ENCODE results near the gene SARS1. TPM values are rescaled to one million over a fixed set of nuclear protein-coding genes. Genes with fewer than 3 reads are reported as not detected.

SARS1 gene
- polyA plus RNA-seq, 1 experiment: 301 TPM

DNA sequence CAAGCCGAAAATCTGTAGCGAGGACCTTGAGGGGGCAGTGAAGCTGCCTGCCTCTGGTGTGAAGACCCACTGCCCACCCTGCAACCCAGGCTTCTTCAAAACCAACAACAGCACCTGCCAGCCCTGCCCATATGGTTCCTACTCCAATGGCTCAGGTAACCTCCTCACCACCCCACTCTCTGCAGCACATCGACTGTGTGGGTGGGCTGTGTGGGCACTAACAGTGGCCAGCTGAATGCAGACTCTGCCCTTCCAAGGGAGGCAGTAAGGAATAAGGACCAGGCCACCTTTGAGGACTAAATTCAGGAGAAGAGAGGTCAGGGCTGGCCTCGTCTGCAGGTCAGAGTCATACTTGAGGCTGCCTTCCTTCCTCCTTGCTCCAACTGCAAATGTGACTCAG lies 25.5 kb upstream of the SARS1 start:
- Histone ChIP-seq H3K4me3 (ENCODE audit: low read depth, low read length) (no peak overlapping the region), H3K27me3 (ENCODE audit: control insufficient read depth, insufficient read depth, low read length) (no peaks in the 10 kb centered on the region), H3K27ac (ENCODE audit: low read depth, low read length) (no peak overlapping the region), H3K9me3 (ENCODE audit: control insufficient read depth, insufficient read depth, low read length) (no peaks in the 10 kb centered on the region)
- POLR2A ChIA-PET: interaction anchor here (1.2 kb wide), 1 partner anchor 88 kb away, joined by 5 read pairs; no protein-coding TSS in a partner anchor
- CTCF ChIA-PET: interaction anchor here (1.1 kb wide), 1 partner anchor 76 kb away, joined by 6 read pairs; a partner anchor contains a TSS
- TF ChIP-seq, protein P1, sequence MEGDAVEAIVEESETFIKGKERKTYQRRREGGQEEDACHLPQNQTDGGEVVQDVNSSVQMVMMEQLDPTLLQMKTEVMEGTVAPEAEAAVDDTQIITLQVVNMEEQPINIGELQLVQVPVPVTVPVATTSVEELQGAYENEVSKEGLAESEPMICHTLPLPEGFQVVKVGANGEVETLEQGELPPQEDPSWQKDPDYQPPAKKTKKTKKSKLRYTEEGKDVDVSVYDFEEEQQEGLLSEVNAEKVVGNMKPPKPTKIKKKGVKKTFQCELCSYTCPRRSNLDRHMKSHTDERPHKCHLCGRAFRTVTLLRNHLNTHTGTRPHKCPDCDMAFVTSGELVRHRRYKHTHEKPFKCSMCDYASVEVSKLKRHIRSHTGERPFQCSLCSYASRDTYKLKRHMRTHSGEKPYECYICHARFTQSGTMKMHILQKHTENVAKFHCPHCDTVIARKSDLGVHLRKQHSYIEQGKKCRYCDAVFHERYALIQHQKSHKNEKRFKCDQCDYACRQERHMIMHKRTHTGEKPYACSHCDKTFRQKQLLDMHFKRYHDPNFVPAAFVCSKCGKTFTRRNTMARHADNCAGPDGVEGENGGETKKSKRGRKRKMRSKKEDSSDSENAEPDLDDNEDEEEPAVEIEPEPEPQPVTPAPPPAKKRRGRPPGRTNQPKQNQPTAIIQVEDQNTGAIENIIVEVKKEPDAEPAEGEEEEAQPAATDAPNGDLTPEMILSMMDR (IDR thresholded peaks at IDR 0.05; ENCODE audit: low read depth, low read length): no peak
- no peak for DNase-seq (ENCODE audit: low read depth, low spot score)

DNA sequence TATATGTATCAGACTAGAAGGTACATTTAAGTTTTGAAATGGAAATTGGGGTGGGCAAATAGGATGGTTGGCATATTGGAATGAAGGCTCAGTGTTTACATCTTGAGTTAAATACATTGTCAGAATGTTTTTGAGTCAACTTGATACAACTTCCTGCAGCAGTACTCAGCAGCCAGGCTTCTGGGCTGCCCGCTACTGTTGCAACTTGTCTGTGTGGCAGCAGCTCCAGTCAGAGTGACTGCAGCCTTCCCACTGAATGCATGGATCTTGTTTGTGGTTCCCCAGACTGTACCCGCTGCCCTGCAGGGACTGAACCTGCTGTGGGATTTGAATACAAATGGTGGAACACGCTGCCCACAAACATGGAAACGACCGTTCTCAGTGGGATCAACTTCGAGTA lies 24.9 kb upstream of the SARS1 start:
- no peaks in the 10 kb centered on the region for H3K9me3 ChIP-seq (ENCODE audit: control insufficient read depth, insufficient read depth, low read length)
- ChIA-PET POLR2A (interaction anchor here (0.6 kb wide), 1 partner anchor 283 kb away, joined by 3 read pairs; no protein-coding TSS in a partner anchor), CTCF (no interaction called here)
- H3K27ac ChIP-seq (ENCODE audit: low read depth, low read length): no peak overlapping the region
- H3K4me3 ChIP-seq (ENCODE audit: low read depth, low read length): no peak overlapping the region
- no peaks in the 10 kb centered on the region for H3K27me3 ChIP-seq (ENCODE audit: control insufficient read depth, insufficient read depth, low read length)
- DNase-seq (ENCODE audit: low read depth, low spot score): no peak
- TF ChIP-seq, protein P1 (IDR thresholded peaks at IDR 0.05; ENCODE audit: low read depth, low read length): no peak

DNA sequence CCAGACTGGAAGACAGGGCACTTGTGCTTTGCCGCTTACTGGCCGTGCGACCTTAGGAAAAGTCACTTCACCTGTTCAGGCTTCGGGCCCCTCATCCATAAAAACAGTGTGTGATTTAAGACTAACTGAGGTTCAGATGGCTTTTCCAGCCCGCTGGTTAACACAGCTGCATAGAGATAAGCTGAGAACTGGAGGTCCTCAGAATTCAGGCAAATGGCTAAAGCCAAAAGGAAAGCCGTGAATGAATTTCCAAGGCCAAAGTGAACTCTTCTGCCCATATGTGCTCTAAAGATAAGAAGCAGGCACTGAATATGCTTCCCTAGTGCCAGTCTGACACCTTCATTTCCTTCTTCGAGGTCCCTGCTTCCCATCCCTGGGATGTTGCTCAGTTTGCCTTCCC lies 23.5 kb upstream of the SARS1 start:
- no peaks in the 10 kb centered on the region for H3K9me3 ChIP-seq (ENCODE audit: control insufficient read depth, insufficient read depth, low read length)
- TF ChIP-seq, protein P1 (IDR thresholded peaks at IDR 0.05; ENCODE audit: low read depth, low read length): no peak
- H3K4me3 ChIP-seq (ENCODE audit: low read depth, low read length): no peak overlapping the region
- H3K27me3 ChIP-seq (ENCODE audit: control insufficient read depth, insufficient read depth, low read length): no peaks in the 10 kb centered on the region
- H3K27ac ChIP-seq (ENCODE audit: low read depth, low read length): no peak overlapping the region
- ChIA-PET CTCF (interaction anchor here (0.8 to 1.6 kb wide), 3 partner anchors 9 to 77 kb away, joined by 3 to 5 read pairs (median 5); a partner anchor contains a TSS), POLR2A (interaction anchor here (0.5 kb wide), 1 partner anchor 294 kb away, joined by 11 read pairs; no protein-coding TSS in a partner anchor)
- DNase-seq (ENCODE audit: low read depth, low spot score): no peak

DNA sequence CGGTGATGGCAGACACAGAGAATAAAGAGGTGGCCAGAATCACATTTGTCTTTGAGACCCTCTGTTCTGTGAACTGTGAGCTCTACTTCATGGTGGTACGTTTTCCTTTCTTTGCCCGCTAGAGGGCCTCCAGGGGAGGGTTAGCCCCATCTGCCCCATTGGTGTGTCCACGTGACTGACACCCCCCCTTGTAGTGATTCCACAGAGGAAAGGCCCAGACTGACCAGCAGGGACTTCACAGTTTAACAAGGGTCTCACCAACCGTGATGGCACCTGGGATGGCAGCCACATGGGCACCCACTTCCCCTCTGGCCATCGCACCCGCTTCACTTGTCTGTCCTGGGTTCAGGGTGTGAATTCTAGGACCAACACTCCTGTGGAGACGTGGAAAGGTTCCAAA lies 22.3 kb upstream of the SARS1 start:
- TF ChIP-seq, protein P1 (IDR thresholded peaks at IDR 0.05; ENCODE audit: low read depth, low read length): no peak
- H3K27me3 ChIP-seq (ENCODE audit: control insufficient read depth, insufficient read depth, low read length): no peaks in the 10 kb centered on the region
- no peak overlapping the region for H3K27ac ChIP-seq (ENCODE audit: low read depth, low read length)
- ChIA-PET CTCF (interaction anchor here (1.4 to 1.6 kb wide), 2 partner anchors 8 to 10 kb away, joined by 3 to 5 read pairs; no protein-coding TSS in a partner anchor), POLR2A (interaction anchor here (0.7 kb wide), 1 partner anchor 91 kb away, joined by 3 read pairs; no protein-coding TSS in a partner anchor)
- no peak for DNase-seq (ENCODE audit: low read depth, low spot score)
- no peaks in the 10 kb centered on the region for H3K9me3 ChIP-seq (ENCODE audit: control insufficient read depth, insufficient read depth, low read length)
- H3K4me3 ChIP-seq (ENCODE audit: low read depth, low read length): no peak overlapping the region

DNA sequence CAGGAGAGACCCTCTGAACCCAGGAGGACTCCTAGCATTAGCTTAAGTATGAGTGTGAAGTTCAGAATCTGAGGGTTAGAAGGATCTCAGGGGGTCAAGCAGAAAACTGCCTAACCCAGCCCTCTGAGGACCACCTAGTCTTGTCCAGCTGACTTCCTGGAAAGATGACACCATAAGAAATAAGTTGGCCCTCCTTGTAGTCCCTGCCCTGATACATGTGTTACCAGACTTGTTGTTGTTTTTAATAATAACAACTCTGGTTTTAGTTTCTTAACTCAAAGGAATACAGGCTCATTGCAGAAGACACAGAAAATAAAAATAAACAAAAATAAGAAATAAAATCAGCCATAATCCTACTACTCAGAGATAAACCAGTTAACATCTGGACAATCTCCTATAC lies 21.8 kb upstream of the SARS1 start:
- no peaks in the 10 kb centered on the region for H3K9me3 ChIP-seq (ENCODE audit: control insufficient read depth, insufficient read depth, low read length)
- H3K4me3 ChIP-seq (ENCODE audit: low read depth, low read length): no peak overlapping the region
- H3K27me3 ChIP-seq (ENCODE audit: control insufficient read depth, insufficient read depth, low read length): no peaks in the 10 kb centered on the region
- ChIA-PET CTCF (interaction anchor here (1.4 kb wide), 1 partner anchor 7 kb away, joined by 3 read pairs; no protein-coding TSS in a partner anchor), POLR2A (interaction anchor here (0.7 kb wide), 1 partner anchor 92 kb away, joined by 3 read pairs; no protein-coding TSS in a partner anchor)
- DNase-seq (ENCODE audit: low read depth, low spot score): no peak
- TF ChIP-seq, protein P1 (IDR thresholded peaks at IDR 0.05; ENCODE audit: low read depth, low read length): no peak
- H3K27ac ChIP-seq (ENCODE audit: low read depth, low read length): no peak overlapping the region
